Measurements from ENCODE around the gene ADPRH. TPM values are rescaled to one million over a fixed set of nuclear protein-coding genes. Genes with fewer than 3 reads are reported as not detected.

Gene ADPRH
- total and polyA plus RNA-seq, 2 of the 4 experiments (the other 2 are of a cell fraction): under 0.01 to 0.12 TPM

GRCh38 chr3:119530456-119530855 is 48.8 kb upstream of the ADPRH start:
- H3K4me2 ChIP-seq (ENCODE audit: low read depth, low read length): no peak overlapping the region; the same call in 1 of the 2 replicates
- H2AK5ac ChIP-seq (ENCODE audit: low read depth, low read length): no peak overlapping the region
- CTCF ChIA-PET: no interaction called here
- intact Hi-C loops (cut with micrococcal nuclease): no loop called here
- no TSS peak for BruUV-seq (replicated peaks)
- H4K91ac ChIP-seq (ENCODE audit: insufficient read depth, low read depth, low read length): no peak overlapping the region
- peaks cover 4% of the 10 kb centered on the region for H3K4me1 ChIP-seq (ENCODE audit: control insufficient read depth, insufficient read depth, low read length)
- no peak overlapping the region for H2BK15ac ChIP-seq (ENCODE audit: low read depth, low read length)
- no peak overlapping the region for H3K14ac ChIP-seq (replicated peaks; ENCODE audit: low read depth, low read length)
- no peak overlapping the region for H3K4ac ChIP-seq (ENCODE audit: low read depth, low read length)
- no peak overlapping the region for H2BK5ac ChIP-seq (ENCODE audit: low read depth, low read length, poor library complexity, severe bottlenecking)
- no peak for TF ChIP-seq RFX5 (IDR thresholded peaks at IDR 0.05; ENCODE audit: low read depth, low read length)
- TF ChIP-seq MAFK (IDR thresholded peaks at IDR 0.05; ENCODE audit: low read depth, low read length): no peak
- TF ChIP-seq RCOR1 (IDR thresholded peaks at IDR 0.05; ENCODE audit: insufficient replicate concordance, low read length): no peak
- TF ChIP-seq CTCF (conservative IDR thresholded peaks at IDR 0.05; ENCODE audit: low read depth, low read length): no peak
- TF ChIP-seq RAD21 (IDR thresholded peaks at IDR 0.05; ENCODE audit: low read length): no peak
- TF ChIP-seq FOS (IDR thresholded peaks at IDR 0.05; ENCODE audit: low read depth, low read length): no peak
- no peak for TF ChIP-seq SMC3 (IDR thresholded peaks at IDR 0.05; ENCODE audit: low read depth, low read length)
- no peak for TF ChIP-seq MXI1 (IDR thresholded peaks at IDR 0.05; ENCODE audit: borderline replicate concordance, low read depth, low read length)
- no peak for TF ChIP-seq POLR2A (IDR thresholded peaks at IDR 0.05; ENCODE audit: low read depth, low read length)
- TF ChIP-seq CEBPB (IDR thresholded peaks at IDR 0.05; ENCODE audit: low read depth, low read length): no peak
- no peak for DNase-seq
- H3K27ac ChIP-seq (ENCODE audit: insufficient read depth, low read length): no peak overlapping the region
- dilution Hi-C loops (cut with HindIII; ENCODE audit: low sequenced_read_pairs, unreplicated experiment): no loop called here
- peaks cover under 1% of the 10 kb centered on the region for H3K36me3 ChIP-seq (ENCODE audit: control insufficient read depth, insufficient read depth, low read length)
- POLR2A ChIA-PET (ENCODE audit: unreplicated experiment): no interaction called here
- H2AK9ac ChIP-seq (replicated peaks; ENCODE audit: low read depth, low read length, poor library complexity): no peak overlapping the region
- no peaks in the 10 kb centered on the region for H3K9me3 ChIP-seq (ENCODE audit: control insufficient read depth, insufficient read depth, low read length)
- H3K27me3 ChIP-seq (ENCODE audit: control insufficient read depth, insufficient read depth, low read length): no peaks in the 10 kb centered on the region
- WGBS, 2 experiments (ENCODE audit: extremely low coverage in 2 of 2, insufficient read length in 1 of 2): 20% methylated on average over 1 of the region's 2 CpGs; no CpG with 5 or more reads in 1 of the 2 experiments
- no peak overlapping the region for H3K9ac ChIP-seq (ENCODE audit: low read depth, low read length)
- ATAC-seq (ENCODE audit: low read depth): peak; percentile 28
- in situ Hi-C loops (cut with MboI; ENCODE audit: low sequenced_read_pairs): no loop called here
- no peak overlapping the region for H2BK120ac ChIP-seq (ENCODE audit: low read depth, low read length)
- H3K9me1 ChIP-seq (ENCODE audit: insufficient read depth, low read length): no peaks in the 10 kb centered on the region
- H4K5ac ChIP-seq (ENCODE audit: low read depth, low read length): no peak overlapping the region
- no peak overlapping the region for H3K4me3 ChIP-seq (ENCODE audit: insufficient read depth, low read depth, low read length)
- H4K20me1 ChIP-seq (ENCODE audit: insufficient read depth, low read length): no peaks in the 10 kb centered on the region
- no peak overlapping the region for H3K56ac ChIP-seq (ENCODE audit: extremely low read depth, insufficient read depth, low read length)
- no peak overlapping the region for H3K18ac ChIP-seq (ENCODE audit: low read depth, low read length)
- no peak overlapping the region for H4K8ac ChIP-seq (ENCODE audit: low read depth in 2 of 2, low read length in 2 of 2)
- H3K23ac ChIP-seq (ENCODE audit: low read depth, low read length): 0 out of 2 replicates have a peak overlapping the region, but pooled peaks have one; percentile 8
- H2AFZ ChIP-seq (replicated peaks; ENCODE audit: low read length, poor library complexity): no peak overlapping the region
- no peaks in the 10 kb centered on the region for H3K79me1 ChIP-seq (ENCODE audit: low read depth in 1 of 2, low read length in 2 of 2)
- no peak overlapping the region for H2BK20ac ChIP-seq (ENCODE audit: low read depth, low read length)
